PC-9 (cell line): ENCODE measurements around the gene PWP2. TPM values are rescaled to one million over a fixed set of nuclear protein-coding genes. Genes with fewer than 3 reads are reported as not detected.
"Not testable (repeated sequence)": the region's sequence is repeated elsewhere in the genome, so short reads cannot be mapped to it uniquely, and the experiment has no call there.

ENCODE experiments used
- BruUV-seq: library from RNA; stranded (reverse); fragments of 400-500 nt; replicated peaks from 2 replicates; lab custom pipeline; 2021; lab: Mats Ljungman, UMichigan
- CTCF ChIA-PET: fragments of 300-600 bp; sonication (Branson Sonifier 250); formaldehyde crosslinking; loops from one replicate; lab custom pipeline; 2022; ENCODE audit warnings: antibody characterized with exemption; lab: Charles Lee
- POLR2A ChIA-PET: fragments of 300-600 bp; sonication (Branson Sonifier 250); formaldehyde crosslinking; loops from one replicate; lab custom pipeline; 2022; ENCODE audit warnings: antibody characterized with exemption; ENCODE audit not compliant: unreplicated experiment; lab: Charles Lee
- DNase-seq, 2 experiments: peaks; one replicate each; pipeline versions ENCODE4 v3.0.0 to v3.0.0-alpha.2; 2015 to 2022; ENCODE audit warnings: mixed read lengths in 1 of 2
- H2AFZ ChIP-seq: fragments of 200-600 bp; sonication (generic); 2 replicates; pipeline ENCODE4 v1.8.1; 2017; ENCODE audit warnings: antibody characterized with exemption
- H3F3A ChIP-seq: fragments of 200-600 bp; sonication (generic); 2 replicates; pipeline ENCODE4 v1.8.1; 2017; ENCODE audit warnings: antibody characterized with exemption, mild to moderate bottlenecking, low read depth; ENCODE audit not compliant: insufficient read depth
- H3K27ac ChIP-seq: fragments of 200-600 bp; sonication (generic); 2 replicates; pipeline ENCODE4 v1.6.1; 2016; ENCODE audit warnings: mixed run types
- H3K27me3 ChIP-seq: fragments of 200-600 bp; sonication (generic); 2 replicates; pipeline ENCODE4 v1.6.1; 2016; ENCODE audit warnings: low read depth, mixed run types; ENCODE audit not compliant: insufficient read depth
- H3K36me3 ChIP-seq: fragments of 200-600 bp; sonication (generic); 2 replicates; pipeline ENCODE4 v1.6.1; 2016; ENCODE audit warnings: low read depth, mixed run types
- H3K4me1 ChIP-seq: fragments of 200-600 bp; sonication (generic); replicated peaks from 2 replicates; pipeline ENCODE4 v1.6.1; 2016; ENCODE audit warnings: mixed run types; ENCODE audit not compliant: insufficient read depth
- H3K4me2 ChIP-seq: fragments of 200-600 bp; sonication (generic); 2 replicates; pipeline ENCODE4 v1.6.1; 2017; ENCODE audit warnings: mixed run types
- H3K4me3 ChIP-seq: fragments of 200-600 bp; sonication (generic); 2 replicates; pipeline ENCODE4 v1.6.1; 2016; ENCODE audit warnings: mixed run types
- H3K79me2 ChIP-seq: fragments of 200-600 bp; sonication (generic); 2 replicates; pipeline ENCODE4 v1.6.1; 2017; ENCODE audit warnings: low read depth, mixed run types
- H3K9me2 ChIP-seq: fragments of 200-600 bp; sonication (generic); 2 replicates; pipeline ENCODE4 v1.8.1; 2017; ENCODE audit warnings: mild to moderate bottlenecking; ENCODE audit not compliant: insufficient read depth
- H3K9me3 ChIP-seq: fragments of 200-600 bp; sonication (generic); 2 replicates; pipeline ENCODE4 v1.8.1; 2016; ENCODE audit warnings: low read depth; ENCODE audit not compliant: insufficient read depth
- H4K20me1 ChIP-seq: fragments of 200-600 bp; sonication (generic); 2 replicates; pipeline ENCODE4 v1.8.1; 2017; ENCODE audit not compliant: insufficient read depth
- intact Hi-C: fragments of 100-400 bp; cut with micrococcal nuclease; formaldehyde crosslinking; loops from one replicate; pipeline ENCODE4 v1.10.0; 2022; ENCODE audit not compliant: unreplicated experiment
- total RNA-seq: library from RNA; stranded (reverse); gene quantifications from 2 replicates; pipeline ENCODE4 v1.2.3, GENCODE V29; 2021

PWP2 gene
- total RNA-seq, 1 experiment from 2014 or later, result 22.6 TPM

DNA sequence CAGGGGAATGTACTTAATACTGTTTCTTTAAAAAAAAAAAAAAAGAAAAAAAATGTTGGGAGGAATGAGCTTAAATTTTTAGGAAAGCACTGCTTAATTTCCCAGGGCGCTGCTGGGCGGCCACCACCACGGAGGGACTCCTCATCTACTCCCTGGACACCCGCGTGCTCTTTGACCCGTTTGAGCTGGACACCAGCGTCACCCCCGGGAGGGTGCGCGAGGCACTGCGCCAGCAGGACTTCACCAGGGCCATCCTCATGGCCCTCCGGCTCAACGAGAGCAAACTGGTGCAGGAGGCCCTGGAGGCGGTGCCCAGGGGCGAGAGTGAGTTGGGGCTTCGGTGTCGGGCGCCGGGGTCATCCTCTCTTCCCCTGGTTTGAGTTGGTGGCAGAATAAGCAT lies 20.6 kb downstream of the PWP2 start:
- BruUV-seq, H3K9me3 ChIP-seq, intact Hi-C loops, H3K9me2 ChIP-seq, H3F3A ChIP-seq, H3K4me1 ChIP-seq, H3K4me3 ChIP-seq, CTCF ChIA-PET, H3K27ac ChIP-seq, H3K79me2 ChIP-seq, H2AFZ ChIP-seq, POLR2A ChIA-PET, H3K4me2 ChIP-seq, H3K27me3 ChIP-seq, H4K20me1 ChIP-seq, DNase-seq, H3K36me3 ChIP-seq: not testable (repeated sequence)

- intact Hi-C loops, H3K4me3 ChIP-seq, POLR2A ChIA-PET: not testable (repeated sequence)
Measured at GRCh38 chr21:44133715-44134057, 26.5 kb downstream of the PWP2 start.

DNA sequence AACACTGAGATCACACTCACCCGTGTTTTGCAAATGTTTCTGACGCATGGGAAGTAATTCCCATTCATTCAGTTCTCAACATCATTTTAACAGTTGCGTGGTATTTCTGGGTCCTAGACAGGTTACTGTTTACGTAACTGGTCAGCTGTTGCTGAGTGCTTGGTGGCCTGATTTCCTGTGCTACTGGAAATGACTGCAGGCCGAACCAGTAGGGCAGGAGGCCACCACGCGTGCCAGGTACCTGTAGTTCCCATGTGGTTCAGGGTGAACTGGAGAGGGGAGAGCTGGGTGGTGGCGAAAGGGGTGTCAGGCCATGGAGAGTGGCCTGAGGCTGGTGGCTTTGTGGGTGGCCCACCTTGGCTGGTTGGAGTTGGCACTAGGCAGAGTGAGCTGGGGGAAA lies 27.5 kb downstream of the PWP2 start:
- CTCF ChIA-PET, POLR2A ChIA-PET, H3K9me3 ChIP-seq, H3K4me1 ChIP-seq, intact Hi-C loops, H3K4me3 ChIP-seq, H3F3A ChIP-seq, H2AFZ ChIP-seq, BruUV-seq, H3K4me2 ChIP-seq, H3K79me2 ChIP-seq, H3K27ac ChIP-seq, H4K20me1 ChIP-seq, H3K27me3 ChIP-seq, DNase-seq, H3K36me3 ChIP-seq, H3K9me2 ChIP-seq: not testable (repeated sequence)

More at GRCh38 chr21:44133715-44134057, 26.5 kb downstream of the PWP2 start:
- H3K9me2 ChIP-seq, H3K79me2 ChIP-seq, H2AFZ ChIP-seq, CTCF ChIA-PET, H3K36me3 ChIP-seq, H3K4me1 ChIP-seq, H3F3A ChIP-seq, H3K27ac ChIP-seq, H3K9me3 ChIP-seq, DNase-seq, H3K4me2 ChIP-seq, H4K20me1 ChIP-seq, H3K27me3 ChIP-seq: not testable (repeated sequence)
- BruUV-seq, result TSS peak; percentile 75

DNA sequence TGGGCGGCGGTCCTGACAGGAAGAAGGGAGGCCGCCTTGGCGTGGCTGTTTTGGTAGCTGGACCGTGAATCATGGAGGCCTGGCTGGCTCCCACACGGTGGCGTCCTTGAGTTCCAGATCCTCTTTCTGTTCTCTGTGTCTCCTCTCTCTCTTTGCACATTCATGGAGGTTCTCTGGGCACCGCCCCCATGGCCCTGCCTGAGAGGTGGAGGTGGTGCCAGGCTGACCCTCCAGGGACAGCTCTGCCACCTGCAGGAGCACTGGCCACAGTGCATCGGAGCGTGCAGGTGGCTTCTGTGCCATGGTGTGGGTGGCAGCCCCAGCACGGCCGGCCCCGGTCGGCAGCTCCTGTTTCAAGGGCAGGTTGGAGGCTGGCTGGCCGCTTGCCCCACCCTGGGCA lies 30.8 kb downstream of the PWP2 start:
- H4K20me1 ChIP-seq, H3K4me3 ChIP-seq, H3K9me2 ChIP-seq, H3K79me2 ChIP-seq, H3K9me3 ChIP-seq, H3K4me1 ChIP-seq, H3K36me3 ChIP-seq, POLR2A ChIA-PET, H3K27me3 ChIP-seq, H3K27ac ChIP-seq, H3F3A ChIP-seq, CTCF ChIA-PET, H3K4me2 ChIP-seq, intact Hi-C loops, BruUV-seq, H2AFZ ChIP-seq: not testable (repeated sequence)
- DNase-seq, result peak in 1 of 2 experiments; percentile 51

DNA sequence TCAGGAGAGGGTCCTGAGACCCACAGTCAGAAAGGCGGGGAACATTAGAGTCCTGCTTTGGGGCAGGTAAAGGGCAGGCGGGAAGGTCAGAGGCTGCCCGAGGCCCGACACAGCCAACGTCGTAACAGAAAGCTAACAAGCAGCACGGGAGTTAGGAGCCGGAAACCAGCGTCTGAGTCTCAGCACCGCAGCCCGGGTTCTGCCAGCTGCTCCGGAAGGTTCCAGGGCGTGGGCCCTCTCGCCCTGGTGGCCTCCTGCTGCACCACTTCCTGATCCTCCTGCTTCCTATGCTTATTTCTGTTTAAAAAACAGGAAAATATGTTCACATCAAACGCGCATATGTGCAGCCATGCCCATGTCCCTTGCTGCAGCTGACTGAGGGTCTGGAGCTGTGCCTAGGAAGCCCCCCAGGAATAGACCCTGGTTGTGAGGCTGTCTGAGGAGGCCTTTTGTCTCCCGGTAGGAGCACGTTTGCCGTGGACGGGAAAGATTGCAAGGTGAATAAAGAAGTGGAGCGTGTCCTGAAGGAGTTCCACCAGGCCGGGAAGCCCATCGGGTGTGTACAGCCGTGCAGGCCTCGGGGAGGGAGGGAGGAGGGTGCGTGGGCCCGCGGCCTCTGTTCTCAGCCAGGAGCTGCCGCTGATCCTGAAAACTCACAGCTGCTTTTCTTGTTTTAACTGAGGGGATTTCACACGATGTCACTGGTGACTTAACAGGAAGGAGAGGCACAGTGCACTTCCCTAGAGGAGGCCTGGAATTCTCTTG lies 32.8 kb downstream of the PWP2 start:
- H3K4me3 ChIP-seq, H3K27me3 ChIP-seq, H3K9me3 ChIP-seq, CTCF ChIA-PET, H3K9me2 ChIP-seq, BruUV-seq, H4K20me1 ChIP-seq, POLR2A ChIA-PET, H3K27ac ChIP-seq, H3F3A ChIP-seq, intact Hi-C loops, H3K79me2 ChIP-seq, H3K4me1 ChIP-seq, DNase-seq, H3K36me3 ChIP-seq, H2AFZ ChIP-seq, H3K4me2 ChIP-seq: not testable (repeated sequence)

GRCh38 chr21:44140552-44140932 lies 33.3 kb downstream of the PWP2 start:
- DNase-seq, H3K9me3 ChIP-seq, H2AFZ ChIP-seq, POLR2A ChIA-PET, H3K4me2 ChIP-seq, CTCF ChIA-PET, H3K27ac ChIP-seq, H3K4me3 ChIP-seq, H4K20me1 ChIP-seq, H3K4me1 ChIP-seq, intact Hi-C loops, BruUV-seq, H3K27me3 ChIP-seq, H3F3A ChIP-seq, H3K79me2 ChIP-seq, H3K9me2 ChIP-seq, H3K36me3 ChIP-seq: not testable (repeated sequence)

DNA sequence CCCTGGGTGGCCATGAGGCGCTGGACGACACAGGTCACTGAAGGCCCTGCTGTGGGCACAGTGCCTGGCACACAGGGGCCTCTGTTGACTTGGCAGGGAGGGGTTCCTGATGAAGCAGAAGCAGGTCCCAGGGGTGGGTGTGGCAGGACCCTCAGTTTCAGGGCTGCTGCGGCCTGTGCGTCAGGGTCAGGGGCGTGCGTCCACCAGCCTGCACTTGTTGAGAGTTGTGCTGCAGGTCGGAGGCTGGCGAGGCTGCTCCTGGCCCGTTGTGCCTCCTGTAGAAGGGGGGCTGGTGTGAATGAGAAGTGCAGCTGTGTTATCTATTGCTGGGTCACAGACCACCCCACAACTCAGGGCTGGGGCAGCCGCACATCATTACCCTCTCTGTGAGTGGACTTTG lies 35.3 kb downstream of the PWP2 start:
- H3K9me3 ChIP-seq, H3K9me2 ChIP-seq, DNase-seq, H3K27me3 ChIP-seq, CTCF ChIA-PET, H3K4me3 ChIP-seq, H2AFZ ChIP-seq, H3K4me1 ChIP-seq, H3K36me3 ChIP-seq, H3K27ac ChIP-seq, POLR2A ChIA-PET, intact Hi-C loops, H4K20me1 ChIP-seq, H3K4me2 ChIP-seq, H3K79me2 ChIP-seq, H3F3A ChIP-seq, BruUV-seq: not testable (repeated sequence)
